Mesendoderm (in vitro differentiated cells): ENCODE results near the gene BAIAP2.

Experiments
- DNase-seq: peaks from one replicate; pipeline ENCODE4 v3.0.0; 2013
- H2AK5ac ChIP-seq: 2 replicates; pipeline ENCODE4 v1.6.1; 2013; ENCODE audit warnings: low read length, inconsistent platforms
- H2BK120ac ChIP-seq: 2 replicates; pipeline ENCODE4 v1.6.1; 2013; ENCODE audit warnings: low read depth, mild to moderate bottlenecking, low read length, moderate library complexity, mixed read lengths
- H2BK15ac ChIP-seq: replicated peaks from 2 replicates; pipeline ENCODE4 v1.6.1; 2013; ENCODE audit warnings: low read depth, mild to moderate bottlenecking, moderate library complexity
- H2BK5ac ChIP-seq: 2 replicates; pipeline ENCODE4 v1.6.1; 2013; ENCODE audit warnings: low read length, inconsistent platforms
- H3K18ac ChIP-seq: 2 replicates; pipeline ENCODE4 v1.6.1; 2013; ENCODE audit warnings: mild to moderate bottlenecking, low read length, mixed read lengths
- H3K23ac ChIP-seq: one replicate; pipeline ENCODE4 v1.6.1; 2013; ENCODE audit warnings: low read length
- H3K27ac ChIP-seq: 2 replicates; pipeline ENCODE4 v1.5.1; 2013; ENCODE audit warnings: low read depth, mild to moderate bottlenecking, inconsistent platforms, low read length, moderate library complexity
- H3K27me3 ChIP-seq: 2 replicates; pipeline ENCODE4 v1.6.1; 2013; ENCODE audit warnings: low read length, control low read depth, mild to moderate bottlenecking, inconsistent platforms; ENCODE audit not compliant: insufficient read depth, poor library complexity
- H3K36me3 ChIP-seq: 2 replicates; pipeline ENCODE4 v1.6.1; 2013; ENCODE audit warnings: low read length, inconsistent platforms; ENCODE audit not compliant: control insufficient read depth, insufficient read depth
- H3K4ac ChIP-seq: one replicate; pipeline ENCODE4 v1.6.1; 2013; ENCODE audit warnings: low read depth, mild to moderate bottlenecking, low read length, moderate library complexity
- H3K4me1 ChIP-seq: 2 replicates; pipeline ENCODE4 v1.6.1; 2013; ENCODE audit warnings: low read depth, low read length, inconsistent platforms; ENCODE audit not compliant: control insufficient read depth
- H3K4me2 ChIP-seq: 2 replicates; pipeline ENCODE4 v1.6.1; 2013; ENCODE audit warnings: low read length
- H3K4me3 ChIP-seq: 2 replicates; pipeline ENCODE4 v1.5.1; 2013; ENCODE audit warnings: mild to moderate bottlenecking, low read length
- H3K56ac ChIP-seq: one replicate; pipeline ENCODE4 v1.6.1; 2013; ENCODE audit warnings: low read length
- H3K79me1 ChIP-seq: 2 replicates; pipeline ENCODE4 v1.6.1; 2013; ENCODE audit warnings: low read length, inconsistent platforms
- H3K79me2 ChIP-seq: 2 replicates; pipeline ENCODE4 v1.6.1; 2013; ENCODE audit warnings: mild to moderate bottlenecking, low read length; ENCODE audit not compliant: control insufficient read depth, insufficient read depth
- H3K9ac ChIP-seq: 2 replicates; pipeline ENCODE4 v1.6.1; 2013; ENCODE audit warnings: low read length, inconsistent platforms
- H4K5ac ChIP-seq: one replicate; pipeline ENCODE4 v1.6.1; 2013; ENCODE audit warnings: low read length
- H4K8ac ChIP-seq: one replicate; pipeline ENCODE4 v1.6.1; 2013; ENCODE audit warnings: low read depth, mild to moderate bottlenecking, control low read depth, low read length, moderate library complexity
- WGBS: extraction: QIAGEN DNeasy Blood & Tissue Kit; methylation state at CpG from one replicate; pipeline ENCODE4 v1.1.7; 2013; ENCODE audit warnings: low lambda C conversion rate, missing lambda C conversion rate; ENCODE audit not compliant: insufficient coverage; ENCODE audit errors: extremely low coverage; 5-methylcytosine and 5-hydroxymethylcytosine counted together

BAIAP2 gene

DNA sequence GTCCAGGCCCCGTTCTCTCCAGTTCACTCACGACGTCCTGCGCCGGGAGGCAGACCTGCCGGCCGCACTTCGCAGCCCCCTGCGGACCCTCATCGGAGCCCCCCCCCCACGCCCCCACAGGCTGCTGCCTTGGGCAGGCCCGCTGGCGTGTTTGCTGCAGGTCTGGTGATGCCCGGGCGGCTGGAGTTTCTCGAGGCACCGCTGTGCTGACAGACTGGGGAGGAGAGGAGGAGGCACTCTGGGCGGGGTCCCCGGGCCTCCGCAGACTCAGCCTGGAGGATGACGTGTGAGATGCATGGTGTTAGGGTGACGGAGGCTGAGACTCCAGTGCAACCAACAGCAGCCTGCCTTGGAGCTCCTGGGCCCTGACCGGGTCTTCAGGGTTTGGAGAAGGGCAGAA is 24.1 kb downstream of the BAIAP2 start:
- peaks cover 4% of the 10 kb centered on the region for H3K4me1 ChIP-seq
- no peak overlapping the region for H3K23ac ChIP-seq
- H3K18ac ChIP-seq = no peak overlapping the region
- H3K4me3 ChIP-seq = no peak overlapping the region
- no peak for DNase-seq
- H2BK15ac ChIP-seq = no peak overlapping the region
- no peak overlapping the region for H3K9ac ChIP-seq
- H2BK120ac ChIP-seq = no peak overlapping the region
- H2AK5ac ChIP-seq = no peak overlapping the region
- no peak overlapping the region for H4K5ac ChIP-seq
- no peaks in the 10 kb centered on the region for H3K36me3 ChIP-seq
- no peak overlapping the region for H3K4ac ChIP-seq
- no CpG with 5 or more reads among the region's 23 CpGs for WGBS
- H4K8ac ChIP-seq = no peak overlapping the region
- H3K79me2 ChIP-seq = no peaks in the 10 kb centered on the region
- no peak overlapping the region for H2BK5ac ChIP-seq
- no peaks in the 10 kb centered on the region for H3K27me3 ChIP-seq
- no peak overlapping the region for H3K27ac ChIP-seq
- no peak overlapping the region for H3K4me2 ChIP-seq
- H3K79me1 ChIP-seq = no peaks in the 10 kb centered on the region
- H3K56ac ChIP-seq = no peak overlapping the region

DNA sequence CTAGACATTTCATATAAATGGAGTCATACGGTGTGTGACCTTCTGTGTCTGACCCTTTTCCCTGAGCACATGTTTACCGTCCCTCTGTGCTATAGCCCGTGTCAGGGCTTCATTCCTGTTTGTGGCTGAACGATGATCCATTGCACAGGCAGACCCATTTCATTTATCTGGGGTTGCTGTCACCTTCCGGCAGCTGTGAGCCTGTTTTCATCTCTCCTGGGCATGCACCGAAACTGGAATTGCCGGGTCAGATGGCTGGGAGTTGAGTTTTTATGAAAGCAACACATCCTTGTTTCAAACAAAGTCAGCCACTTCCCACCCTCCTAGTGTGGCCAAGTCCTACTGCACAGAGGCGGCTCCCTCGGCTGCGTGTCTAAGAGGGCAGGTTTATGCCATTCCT is 25.5 kb downstream of the BAIAP2 start:
- Histone ChIP-seq H2AK5ac (no peak overlapping the region), H3K27ac (no peak overlapping the region), H3K56ac (no peak overlapping the region), H3K27me3 (no peaks in the 10 kb centered on the region), H2BK5ac (no peak overlapping the region), H2BK15ac (no peak overlapping the region), H3K4ac (no peak overlapping the region), H3K23ac (no peak overlapping the region), H3K79me1 (no peaks in the 10 kb centered on the region), H3K36me3 (no peaks in the 10 kb centered on the region), H4K5ac (no peak overlapping the region), H3K18ac (no peak overlapping the region), H3K4me2 (no peak overlapping the region), H3K79me2 (no peaks in the 10 kb centered on the region), H3K9ac (no peak overlapping the region), H3K4me1 (peaks cover 4% of the 10 kb centered on the region), H2BK120ac (no peak overlapping the region), H3K4me3 (no peak overlapping the region), H4K8ac (no peak overlapping the region)
- no peak for DNase-seq
- no CpG with 5 or more reads among the region's 10 CpGs for WGBS

DNA sequence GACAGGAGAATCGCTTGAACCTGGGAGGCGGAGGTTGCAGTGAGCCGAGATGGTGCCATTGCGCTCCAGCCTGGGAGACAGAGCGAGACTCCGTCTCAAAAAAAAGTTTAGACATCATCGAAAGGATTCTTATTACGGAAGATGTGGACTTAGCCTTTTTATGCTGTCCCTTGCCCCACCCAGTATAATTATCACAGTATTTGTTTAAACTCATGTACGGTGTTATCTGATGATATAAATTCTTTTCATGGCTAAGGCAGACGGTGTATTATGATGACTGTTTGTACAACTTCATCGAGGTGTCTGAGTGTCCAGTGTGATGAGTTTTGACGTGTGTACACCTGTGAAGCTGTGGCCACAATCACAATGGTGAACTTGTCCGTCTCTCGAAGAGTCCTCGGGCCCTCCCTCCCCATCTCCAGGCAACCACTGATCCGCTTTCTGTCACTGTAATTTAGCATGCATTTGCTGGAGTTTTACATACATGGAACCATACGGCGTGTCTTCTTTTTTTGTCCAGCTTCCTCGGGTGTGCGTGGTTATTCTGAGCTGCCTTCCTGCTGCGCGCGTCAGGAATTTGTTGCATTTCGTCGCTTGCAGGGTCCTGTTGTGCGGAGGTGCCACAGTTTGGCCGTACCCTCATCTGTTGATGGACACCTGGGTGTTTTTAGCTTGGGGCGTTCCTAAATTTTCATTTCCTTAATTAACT is 26.2 kb downstream of the BAIAP2 start:
- Histone ChIP-seq H3K4me3 (no peak overlapping the region), H2BK15ac (no peak overlapping the region), H4K8ac (no peak overlapping the region), H2BK120ac (no peak overlapping the region), H3K56ac (no peak overlapping the region), H3K4me1 (peaks cover 4% of the 10 kb centered on the region), H3K4me2 (no peak overlapping the region), H3K36me3 (no peaks in the 10 kb centered on the region), H3K27me3 (no peaks in the 10 kb centered on the region), H3K18ac (no peak overlapping the region), H3K9ac (no peak overlapping the region), H2AK5ac (no peak overlapping the region), H3K27ac (no peak overlapping the region), H3K79me1 (no peaks in the 10 kb centered on the region), H3K79me2 (no peaks in the 10 kb centered on the region), H2BK5ac (no peak overlapping the region), H3K4ac (no peak overlapping the region), H3K23ac (no peak overlapping the region), H4K5ac (no peak overlapping the region)
- no peak for DNase-seq
- WGBS = no CpG with 5 or more reads among the region's 28 CpGs

DNA sequence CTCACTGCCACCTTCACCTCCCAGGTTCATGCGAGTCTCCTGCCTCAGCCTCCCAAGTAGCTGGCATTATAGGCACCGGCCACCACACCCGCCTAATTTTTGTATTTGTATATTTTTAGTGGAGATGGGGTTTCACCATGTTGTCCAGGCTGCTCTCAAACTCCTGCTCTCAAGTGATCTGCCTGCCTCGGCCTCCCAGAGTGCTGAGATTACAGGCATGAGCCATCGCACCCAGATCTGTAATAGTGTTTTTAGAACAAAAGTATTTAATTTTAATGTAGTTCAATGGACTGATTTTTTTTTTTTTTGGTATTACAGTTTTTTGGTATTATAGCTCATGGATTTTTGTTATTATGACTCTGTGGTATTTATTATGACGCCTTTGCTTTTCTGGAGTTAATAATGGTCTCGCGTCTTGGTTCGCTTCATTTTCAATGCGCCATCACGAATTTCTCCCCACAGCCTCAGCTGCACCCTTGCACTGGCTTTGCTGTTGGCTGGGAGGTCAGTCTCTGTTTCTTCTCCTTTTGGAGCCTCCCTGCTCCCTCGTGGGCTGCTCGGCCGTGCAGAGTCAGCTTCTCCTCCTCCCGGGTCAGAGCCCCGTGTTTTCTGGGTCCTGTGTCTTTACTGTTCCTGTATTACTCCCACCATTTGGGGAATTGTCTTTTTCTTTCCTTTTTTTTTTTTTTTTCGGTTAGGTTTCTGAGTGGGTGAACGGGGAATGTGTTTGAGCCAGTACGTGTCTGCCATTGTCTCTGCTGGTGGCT is 27.2 kb downstream of the BAIAP2 start:
- H3K56ac ChIP-seq = no peak overlapping the region
- peaks cover 4% of the 10 kb centered on the region for H3K4me1 ChIP-seq
- no peak overlapping the region for H4K5ac ChIP-seq
- no peaks in the 10 kb centered on the region for H3K79me2 ChIP-seq
- H3K4me3 ChIP-seq = no peak overlapping the region
- no CpG with 5 or more reads among the region's 19 CpGs for WGBS
- H3K79me1 ChIP-seq = no peaks in the 10 kb centered on the region
- no peak overlapping the region for H2BK120ac ChIP-seq
- H3K27me3 ChIP-seq = no peaks in the 10 kb centered on the region
- H3K9ac ChIP-seq = no peak overlapping the region
- H3K27ac ChIP-seq = no peak overlapping the region
- no peak overlapping the region for H3K4me2 ChIP-seq
- H3K18ac ChIP-seq = no peak overlapping the region
- no peak overlapping the region for H2AK5ac ChIP-seq
- no peaks in the 10 kb centered on the region for H3K36me3 ChIP-seq
- no peak overlapping the region for H4K8ac ChIP-seq
- no peak overlapping the region for H3K4ac ChIP-seq
- no peak overlapping the region for H2BK15ac ChIP-seq
- H3K23ac ChIP-seq = no peak overlapping the region
- H2BK5ac ChIP-seq = no peak overlapping the region
- no peak for DNase-seq

DNA sequence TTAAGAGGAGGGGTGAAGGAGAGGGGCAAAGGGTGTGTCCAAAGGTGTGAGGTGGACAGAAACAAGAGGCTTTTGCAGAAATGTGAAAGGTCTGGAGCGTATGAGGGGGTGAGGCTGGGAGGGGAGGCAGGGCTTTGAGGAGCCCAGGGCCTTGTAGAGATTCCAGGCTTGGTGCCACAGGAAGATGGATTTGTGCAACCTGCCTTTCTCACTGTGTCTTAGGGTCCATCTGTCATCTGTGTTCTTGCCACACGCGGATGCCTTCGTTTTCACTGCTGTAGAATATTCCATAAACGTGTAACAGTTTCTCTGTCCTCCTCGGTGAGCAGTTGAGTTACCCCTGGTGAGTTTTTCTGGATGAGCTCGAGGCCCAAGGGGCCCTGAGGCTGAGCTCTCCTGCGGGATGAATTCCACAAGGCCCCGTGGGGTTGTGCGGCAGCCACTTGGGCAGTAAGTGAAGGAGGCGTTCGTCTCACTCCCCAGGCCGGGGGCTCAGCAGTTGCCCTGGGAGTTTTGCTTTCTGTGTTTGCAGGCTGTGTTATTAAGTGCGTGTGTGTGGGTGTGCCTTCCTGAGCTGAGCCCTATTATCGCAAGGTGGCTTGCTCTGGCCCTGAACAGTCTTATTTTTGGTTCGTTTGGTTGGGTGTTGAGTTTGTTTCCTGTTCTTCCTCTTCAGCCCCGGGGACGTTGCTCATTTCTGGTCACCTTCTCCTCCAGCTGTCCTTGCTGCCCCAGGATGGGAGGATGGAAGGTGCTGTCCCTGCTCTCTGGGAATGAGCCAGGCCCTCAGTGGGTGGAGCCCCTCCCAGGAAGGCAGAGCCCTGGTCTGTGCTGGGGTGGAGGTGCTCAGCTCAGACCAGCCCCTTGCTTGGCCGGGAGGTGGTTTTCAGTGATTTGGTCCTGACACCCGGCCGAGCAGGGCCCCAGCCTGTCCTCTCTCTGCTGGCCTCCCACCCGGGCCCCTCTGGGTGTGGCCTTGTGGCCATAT is 28.4 kb downstream of the BAIAP2 start:
- no peak overlapping the region for H4K5ac ChIP-seq
- H3K79me1 ChIP-seq = no peaks in the 10 kb centered on the region
- no peaks in the 10 kb centered on the region for H3K79me2 ChIP-seq
- no CpG with 5 or more reads among the region's 22 CpGs for WGBS
- no peak overlapping the region for H2BK120ac ChIP-seq
- no peak overlapping the region for H3K18ac ChIP-seq
- H3K4me2 ChIP-seq = no peak overlapping the region
- H3K9ac ChIP-seq = no peak overlapping the region
- H3K56ac ChIP-seq = no peak overlapping the region
- no peaks in the 10 kb centered on the region for H3K36me3 ChIP-seq
- H3K4ac ChIP-seq = no peak overlapping the region
- no peak overlapping the region for H3K27ac ChIP-seq
- no peak for DNase-seq
- H2BK5ac ChIP-seq = no peak overlapping the region
- no peak overlapping the region for H3K4me3 ChIP-seq
- no peak overlapping the region for H3K23ac ChIP-seq
- no peaks in the 10 kb centered on the region for H3K27me3 ChIP-seq
- H3K4me1 ChIP-seq = no peaks in the 10 kb centered on the region
- no peak overlapping the region for H4K8ac ChIP-seq
- H2BK15ac ChIP-seq = no peak overlapping the region
- no peak overlapping the region for H2AK5ac ChIP-seq
